Keratinocyte (primary cell): ENCODE measurements around the gene PLXDC2.

Experiments
- EZH2 ChIP-seq: IDR thresholded peaks from one replicate; pipeline ENCODE4 v1.6.1; 2012; ENCODE audit warnings: inconsistent platforms, mild to moderate bottlenecking, low read length, moderate library complexity
- TF ChIP-seq, protein P1 (sequence below), 3 experiments: IDR thresholded peaks in 1 of 3; conservative IDR thresholded peaks in 1 of 3; optimal IDR thresholded peaks in 1 of 3; 2 replicates in 2 of 3; 3 replicates in 1 of 3; pipeline versions ENCODE3 to v1.5.1; 2011; ENCODE audit warnings: low read length in 3 of 3, mild to moderate bottlenecking in 3 of 3, moderate library complexity in 2 of 3, control low read depth in 1 of 3, inconsistent platforms in 1 of 3; ENCODE audit not compliant: insufficient read depth in 2 of 3; ENCODE audit errors: extremely low read depth in 1 of 3

GRCh38 chr10:20215547-20216152 lies 399.4 kb downstream of the PLXDC2 start:
- TF ChIP-seq EZH2, result no peak
- TF ChIP-seq, protein P1, sequence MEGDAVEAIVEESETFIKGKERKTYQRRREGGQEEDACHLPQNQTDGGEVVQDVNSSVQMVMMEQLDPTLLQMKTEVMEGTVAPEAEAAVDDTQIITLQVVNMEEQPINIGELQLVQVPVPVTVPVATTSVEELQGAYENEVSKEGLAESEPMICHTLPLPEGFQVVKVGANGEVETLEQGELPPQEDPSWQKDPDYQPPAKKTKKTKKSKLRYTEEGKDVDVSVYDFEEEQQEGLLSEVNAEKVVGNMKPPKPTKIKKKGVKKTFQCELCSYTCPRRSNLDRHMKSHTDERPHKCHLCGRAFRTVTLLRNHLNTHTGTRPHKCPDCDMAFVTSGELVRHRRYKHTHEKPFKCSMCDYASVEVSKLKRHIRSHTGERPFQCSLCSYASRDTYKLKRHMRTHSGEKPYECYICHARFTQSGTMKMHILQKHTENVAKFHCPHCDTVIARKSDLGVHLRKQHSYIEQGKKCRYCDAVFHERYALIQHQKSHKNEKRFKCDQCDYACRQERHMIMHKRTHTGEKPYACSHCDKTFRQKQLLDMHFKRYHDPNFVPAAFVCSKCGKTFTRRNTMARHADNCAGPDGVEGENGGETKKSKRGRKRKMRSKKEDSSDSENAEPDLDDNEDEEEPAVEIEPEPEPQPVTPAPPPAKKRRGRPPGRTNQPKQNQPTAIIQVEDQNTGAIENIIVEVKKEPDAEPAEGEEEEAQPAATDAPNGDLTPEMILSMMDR (optimal IDR thresholded peaks at IDR 0.05 in 1 of 3, IDR thresholded peaks at IDR 0.05 in 1 of 3, conservative IDR thresholded peaks at IDR 0.05 in 1 of 3; ENCODE audit: extremely low read depth in 1 of 3, insufficient read depth in 2 of 3, low read length in 3 of 3), result no peak
